WTC11 (cell line): ENCODE measurements around the gene KCNN4. TPM values are rescaled to one million over a fixed set of nuclear protein-coding genes. Genes with fewer than 3 reads are reported as not detected.

Experiments
- ATAC-seq: fragments of 200-7000 bp; cut with Tn5 transposase; 2 replicates; pipeline ENCODE4 v1.10.0; 2021; ENCODE audit warnings: mild to moderate bottlenecking, moderate library complexity
- CTCF ChIA-PET: fragments of 300-600 bp; sonication (Branson Sonifier 250); formaldehyde crosslinking; loops from one replicate; lab custom pipeline; 2021; ENCODE audit warnings: antibody characterized with exemption; lab: Charles Lee
- POLR2A ChIA-PET: fragments of 350-600 bp; sonication (Branson Sonifier 250); formaldehyde crosslinking; loops from one replicate; lab custom pipeline; 2021; ENCODE audit warnings: antibody characterized with exemption; lab: Charles Lee
- DNase-seq: peaks from one replicate; pipeline ENCODE4 v3.0.0; 2021; ENCODE audit warnings: low spot score
- H3K27ac Mint-ChIP-seq: 2 replicates; pipeline ENCODE4 v1.8.0; 2021; ENCODE audit warnings: mixed read lengths
- H3K27me3 Mint-ChIP-seq: 2 replicates; pipeline ENCODE4 v1.8.0; 2021; ENCODE audit warnings: low read depth, mild to moderate bottlenecking, moderate library complexity, mixed read lengths
- H3K36me3 Mint-ChIP-seq: 2 replicates; pipeline ENCODE4 v1.8.0; 2021; ENCODE audit warnings: mixed read lengths
- H3K4me1 Mint-ChIP-seq: 2 replicates; pipeline ENCODE4 v1.8.0; 2022; ENCODE audit warnings: mixed read lengths
- H3K4me3 Mint-ChIP-seq: 2 replicates; pipeline ENCODE4 v1.8.0; 2021; ENCODE audit warnings: mild to moderate bottlenecking, moderate library complexity, mixed read lengths
- H3K9me3 Mint-ChIP-seq: 2 replicates; pipeline ENCODE4 v1.8.0; 2021; ENCODE audit warnings: mixed read lengths
- ATF3 ChIP-seq: sonication (generic); formaldehyde crosslinking; conservative IDR thresholded peaks from 2 replicates; pipeline ENCODE4 v1.8.1; 2022; ENCODE audit warnings: mild to moderate bottlenecking, missing genetic modification reagents
- CREB1 ChIP-seq: sonication (generic); formaldehyde crosslinking; IDR thresholded peaks from 2 replicates; pipeline ENCODE4 v1.8.0; 2023; ENCODE audit warnings: mild to moderate bottlenecking, missing genetic modification reagents
- EMX1 ChIP-seq: fragments of 250-450 bp; sonication (Bioruptor Pico); IDR thresholded peaks from 2 replicates; pipeline ENCODE4 v1.8.0; 2021; ENCODE audit warnings: mild to moderate bottlenecking
- ESRRA ChIP-seq: sonication (generic); formaldehyde crosslinking; IDR thresholded peaks from 2 replicates; pipeline ENCODE4 v1.8.1; 2022; ENCODE audit warnings: mild to moderate bottlenecking, missing genetic modification reagents, borderline replicate concordance
- FOXJ3 ChIP-seq: sonication (generic); formaldehyde crosslinking; IDR thresholded peaks from 2 replicates; pipeline ENCODE4 v1.9.0; 2021; ENCODE audit warnings: missing genetic modification reagents, mild to moderate bottlenecking, borderline replicate concordance
- FOXP1 ChIP-seq: sonication (generic); formaldehyde crosslinking; IDR thresholded peaks from 2 replicates; pipeline ENCODE4 v1.8.0; 2022; ENCODE audit warnings: missing genetic modification reagents, mild to moderate bottlenecking, moderate library complexity, borderline replicate concordance
- GRHL2 ChIP-seq: fragments of 250-450 bp; sonication (Bioruptor Pico); IDR thresholded peaks from 2 replicates; pipeline ENCODE4 v1.8.0; 2022; ENCODE audit warnings: mild to moderate bottlenecking, moderate library complexity; ENCODE audit not compliant: insufficient replicate concordance, severe bottlenecking
- IRF1 ChIP-seq: sonication (generic); formaldehyde crosslinking; IDR thresholded peaks from 2 replicates; pipeline ENCODE4 v1.8.0; 2023; ENCODE audit warnings: missing genetic modification reagents
- KAT7 ChIP-seq: sonication (generic); formaldehyde crosslinking; IDR thresholded peaks from 2 replicates; pipeline ENCODE4 v1.8.1; 2023; ENCODE audit warnings: missing genetic modification reagents, mild to moderate bottlenecking, borderline replicate concordance
- MAX ChIP-seq: sonication (generic); formaldehyde crosslinking; IDR thresholded peaks from 2 replicates; pipeline ENCODE4 v1.8.0; 2022; ENCODE audit warnings: mild to moderate bottlenecking, missing genetic modification reagents
- MXD4 ChIP-seq: fragments of 250-450 bp; sonication (Bioruptor Pico); IDR thresholded peaks from 2 replicates; pipeline ENCODE4 v1.8.0; 2021; ENCODE audit warnings: mild to moderate bottlenecking, moderate library complexity, borderline replicate concordance
- MYBL2 ChIP-seq: sonication (generic); formaldehyde crosslinking; IDR thresholded peaks from 2 replicates; pipeline ENCODE4 v1.8.1; 2023; ENCODE audit warnings: mild to moderate bottlenecking, moderate library complexity, missing genetic modification reagents
- NFE2L1 ChIP-seq: sonication (generic); formaldehyde crosslinking; IDR thresholded peaks from 2 replicates; pipeline ENCODE4 v1.8.1; 2023; ENCODE audit warnings: missing genetic modification reagents
- PRDM15 ChIP-seq: sonication (generic); formaldehyde crosslinking; IDR thresholded peaks from 2 replicates; pipeline ENCODE4 v1.8.0; 2022; ENCODE audit warnings: missing genetic modification reagents
- RORB ChIP-seq: fragments of 250-450 bp; sonication (Bioruptor Pico); IDR thresholded peaks from 2 replicates; pipeline ENCODE4 v1.9.0; 2021; ENCODE audit warnings: mild to moderate bottlenecking
- SOX15 ChIP-seq: fragments of 250-450 bp; sonication (Bioruptor Pico); IDR thresholded peaks from 2 replicates; pipeline ENCODE4 v1.9.0; 2021; ENCODE audit warnings: mild to moderate bottlenecking
- TCF7 ChIP-seq: sonication (generic); formaldehyde crosslinking; IDR thresholded peaks from 2 replicates; pipeline ENCODE4 v1.8.0; 2022; ENCODE audit warnings: mild to moderate bottlenecking, low read depth, missing genetic modification reagents, moderate library complexity
- TEAD1 ChIP-seq: sonication (generic); formaldehyde crosslinking; IDR thresholded peaks from 2 replicates; pipeline ENCODE4 v1.8.0; 2022; ENCODE audit warnings: mild to moderate bottlenecking, missing genetic modification reagents
- USF2 ChIP-seq: sonication (generic); formaldehyde crosslinking; IDR thresholded peaks from 2 replicates; pipeline ENCODE4 v1.8.1; 2023; ENCODE audit warnings: mild to moderate bottlenecking, missing genetic modification reagents, moderate library complexity
- ZNF121 ChIP-seq: sonication (generic); formaldehyde crosslinking; IDR thresholded peaks from 2 replicates; pipeline ENCODE4 v1.8.0; 2023; ENCODE audit warnings: missing genetic modification reagents
- ZNF396 ChIP-seq: fragments of 250-450 bp; sonication (Bioruptor Pico); IDR thresholded peaks from 2 replicates; pipeline ENCODE4 v1.8.0; 2021; ENCODE audit warnings: mild to moderate bottlenecking, moderate library complexity, borderline replicate concordance
- total RNA-seq: library from RNA; stranded (reverse); gene quantifications from 3 replicates; pipeline ENCODE4 v1.2.3, GENCODE V29; 2021

Gene KCNN4
- total RNA-seq, 1 experiment from 2014 or later, result 0.98 TPM

GRCh38 chr19:43781630-43782310 is 997 bp upstream of the KCNN4 start:
- Mint-ChIP-seq H3K4me3 (no peak overlapping the region), H3K4me1 (peaks cover 36% of the 10 kb centered on the region), H3K9me3 (no peaks in the 10 kb centered on the region), H3K27me3 (peaks cover 7% of the 10 kb centered on the region), H3K27ac (no peak overlapping the region), H3K36me3 (no peaks in the 10 kb centered on the region)
- TF ChIP-seq EMX1 (CRISPR knock-in tag), result no peak
- TF ChIP-seq TCF7 (CRISPR knock-in tag), result no peak
- TF ChIP-seq GRHL2, result no peak
- TF ChIP-seq ZNF121 (CRISPR knock-in tag), result peak; percentile 84; the same call in 1 of the 2 replicates
- no peak for ATAC-seq
- DNase-seq, result no peak
- ChIA-PET POLR2A (no interaction called here), CTCF (interaction anchor here (0.8 kb wide), 1 partner anchor 16 kb away, joined by 3 read pairs; no protein-coding TSS in a partner anchor)

GRCh38 chr19:43779820-43780219 is 953 bp downstream of the KCNN4 start:
- Mint-ChIP-seq H3K27ac (no peak overlapping the region), H3K9me3 (no peaks in the 10 kb centered on the region), H3K4me3 (no peak overlapping the region), H3K27me3 (peaks cover 26% of the 10 kb centered on the region), H3K4me1 (peaks cover 38% of the 10 kb centered on the region), H3K36me3 (no peaks in the 10 kb centered on the region)
- TF ChIP-seq MYBL2 (CRISPR knock-in tag), result no peak
- TF ChIP-seq TEAD1, result no peak
- TF ChIP-seq USF2 (CRISPR knock-in tag), result no peak
- TF ChIP-seq NFE2L1 (CRISPR knock-in tag), result no peak
- TF ChIP-seq KAT7 (CRISPR knock-in tag), result no peak
- TF ChIP-seq EMX1 (CRISPR knock-in tag), result no peak
- TF ChIP-seq MXD4 (CRISPR knock-in tag), result no peak
- no peak for TF ChIP-seq IRF1 (CRISPR knock-in tag)
- TF ChIP-seq RORB (CRISPR knock-in tag), result no peak
- no peak for TF ChIP-seq PRDM15 (CRISPR knock-in tag)
- no peak for TF ChIP-seq MAX (CRISPR knock-in tag)
- TF ChIP-seq ESRRA (CRISPR knock-in tag), result no peak
- TF ChIP-seq ATF3 (CRISPR knock-in tag), result no peak
- no peak for TF ChIP-seq ZNF396
- no peak for TF ChIP-seq FOXJ3 (CRISPR knock-in tag)
- no peak for TF ChIP-seq FOXP1 (CRISPR knock-in tag)
- TF ChIP-seq CREB1 (CRISPR knock-in tag), result no peak
- no peak for TF ChIP-seq SOX15 (CRISPR knock-in tag)
- ChIA-PET POLR2A (no interaction called here), CTCF (interaction anchor here (0.6 to 7.4 kb wide), 5 partner anchors 13 to 35 kb away, joined by 3 to 101 read pairs (median 4); partner anchors contain the start of genes LYPD5 and SMG9)
- DNase-seq, result no peak
- ATAC-seq, result no peak
